ELF-1 (cell line): ENCODE measurements around the gene ACAN.
"Not testable (repeated sequence)": the region's sequence is repeated elsewhere in the genome, so short reads cannot be mapped to it uniquely, and the experiment has no call there.

Source experiments
- DNase-seq: peaks from one replicate; pipeline ENCODE4 v3.0.0-alpha.2; 2016; ENCODE audit warnings: low read depth, low spot score

ACAN gene

DNA sequence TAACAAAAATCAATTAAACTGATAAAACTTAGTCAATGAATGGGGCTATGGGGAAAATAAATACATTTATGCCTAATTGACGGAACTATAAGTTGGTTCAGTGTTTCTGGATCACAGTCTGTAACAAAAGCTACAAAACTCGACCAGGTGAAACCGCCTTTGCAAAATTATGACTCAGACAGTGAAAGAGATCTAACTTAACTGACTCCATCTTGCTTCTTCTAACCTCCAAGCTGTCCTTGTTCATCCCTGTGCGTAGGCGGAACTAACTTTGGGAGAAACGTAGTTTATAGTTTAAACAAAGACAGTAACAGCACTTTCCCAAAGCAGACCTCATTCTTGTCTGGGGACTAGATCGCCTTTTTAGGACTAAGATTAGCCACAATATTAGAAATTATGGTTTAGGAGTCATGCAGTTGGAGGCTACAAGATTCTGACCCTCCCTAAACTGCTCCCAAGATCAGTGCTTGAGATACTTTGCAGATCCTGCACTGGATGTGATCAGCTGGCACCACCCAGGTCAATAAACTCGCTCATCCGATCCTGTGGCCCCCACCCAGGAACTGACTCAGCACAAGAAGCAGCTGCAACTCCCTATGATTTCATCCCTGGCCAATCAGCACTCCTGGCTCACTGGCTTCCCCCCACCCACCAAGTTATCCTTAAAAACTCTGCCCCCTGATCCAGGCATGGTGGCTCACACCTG lies 117.1 kb downstream of the ACAN start:
- DNase-seq = no peak

DNA sequence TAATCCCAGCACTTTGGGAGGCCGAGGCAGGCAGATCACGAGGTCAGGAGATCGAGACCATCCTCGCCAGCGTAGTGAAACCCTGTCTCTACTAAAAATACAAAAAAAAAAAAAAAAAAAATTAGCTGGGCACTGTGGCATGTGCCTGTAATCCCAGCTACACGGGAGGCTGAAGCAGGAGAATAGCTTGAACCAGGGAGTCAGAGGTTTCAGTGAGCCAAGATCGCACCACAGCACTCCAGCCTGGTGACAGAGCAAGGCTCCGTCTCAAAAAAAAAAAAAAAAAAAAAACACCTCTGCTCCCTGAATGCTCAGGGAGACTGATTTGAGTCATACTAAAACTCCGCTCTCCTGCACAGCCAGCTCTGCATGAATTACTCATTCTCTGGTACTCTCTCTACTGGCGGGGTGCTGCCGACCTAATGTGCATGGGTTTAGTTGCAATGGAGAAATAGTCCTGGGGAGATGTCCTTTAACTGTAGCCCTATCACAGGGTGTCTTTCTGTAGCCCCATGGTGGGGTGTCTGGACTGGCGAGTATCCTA lies 117.7 kb downstream of the ACAN start:
- not testable (repeated sequence) for DNase-seq
